22Rv1 (cell line): ENCODE results near the gene CDAN1.

Experiments
- CTCF ChIP-seq: fragments of 450-650 bp; IDR thresholded peaks from 2 replicates; pipeline ENCODE4 v1.5.1; 2017; ENCODE audit warnings: mild to moderate bottlenecking
- ZFX ChIP-seq: fragments of 450-650 bp; IDR thresholded peaks from 2 replicates; pipeline ENCODE4 v1.6.1; 2017; ENCODE audit warnings: antibody characterized with exemption, borderline replicate concordance

- TF ChIP-seq CTCF (no peak), ZFX (no peak)
Observed at GRCh38 chr15:42725331-42725903, 11.5 kb downstream of the CDAN1 start.
